AG04450 (cell line): Measurements from ENCODE around the gene RLBP1. TPM values are rescaled to one million over a fixed set of nuclear protein-coding genes. Genes with fewer than 3 reads are reported as not detected.

Source experiments
- CTCF ChIA-PET: fragments of 300-600, 350-600 bp; formaldehyde crosslinking; extraction: SDS; loops from one replicate; lab custom pipeline; 2022; ENCODE audit warnings: antibody characterized with exemption, inconsistent platforms; lab: Charles Lee
- POLR2A ChIA-PET: fragments of 350-600 bp; formaldehyde crosslinking; extraction: SDS; loops from one replicate; lab custom pipeline; 2021; ENCODE audit warnings: antibody characterized with exemption, inconsistent platforms; lab: Yijun Ruan, JAX
- DNase-seq: peaks from one replicate; pipeline ENCODE4 v3.0.0-alpha.2; 2011; ENCODE audit warnings: low read depth, low spot score
- H3K27ac ChIP-seq: one replicate; pipeline ENCODE4 v1.5.1; 2012; ENCODE audit warnings: low read depth, low read length, control low read depth
- H3K27me3 ChIP-seq: one replicate; pipeline ENCODE4 v1.6.0; 2012; ENCODE audit warnings: low read length; ENCODE audit not compliant: control insufficient read depth, insufficient read depth
- H3K4me3 ChIP-seq: 2 replicates; pipeline ENCODE4 v1.5.1; 2011; ENCODE audit warnings: mild to moderate bottlenecking, low read depth, low read length, control low read depth
- H3K9me3 ChIP-seq: 2 replicates; pipeline ENCODE4 v1.5.1; 2012; ENCODE audit warnings: low read length; ENCODE audit not compliant: control insufficient read depth, insufficient read depth
- CTCF ChIP-seq: IDR thresholded peaks from 2 replicates; pipeline ENCODE4 v1.5.1; 2011; ENCODE audit warnings: low read depth, low read length, control low read depth, inconsistent platforms
- polyA plus RNA-seq: library from polyadenylated mRNA; depleted of rRNA; stranded (reverse); fragments of >200 nt; gene quantifications from 2 replicates; pipeline ENCODE4 v1.2.3, GENCODE V29; 2011

The RLBP1 gene
- polyA plus RNA-seq, 1 experiment: not detected

GRCh38 chr15:89196994-89197393, 24.4 kb downstream of the RLBP1 start:
- CTCF ChIA-PET: interaction anchor here (1.1 to 5.9 kb wide), 2 partner anchors 10 to 20 kb away, joined by 3 to 65 read pairs; no protein-coding TSS in a partner anchor
- Histone ChIP-seq H3K9me3 (no peaks in the 10 kb centered on the region), H3K27ac (no peak overlapping the region), H3K27me3 (no peaks in the 10 kb centered on the region), H3K4me3 (no peak overlapping the region)
- no peak for DNase-seq
- POLR2A ChIA-PET: no interaction called here
- TF ChIP-seq CTCF: no peak

GRCh38 chr15:89196241-89196640, 25.1 kb downstream of the RLBP1 start:
- CTCF ChIA-PET: interaction anchor here (0.7 to 5.9 kb wide), 4 partner anchors 8 to 144 kb away, joined by 3 to 65 read pairs (median 4); no protein-coding TSS in a partner anchor
- no peak for DNase-seq

GRCh38 chr15:89195836-89196235, 25.5 kb downstream of the RLBP1 start:
- TF ChIP-seq CTCF: no peak
- Histone ChIP-seq H3K27me3 (no peaks in the 10 kb centered on the region), H3K9me3 (no peaks in the 10 kb centered on the region), H3K27ac (no peak overlapping the region), H3K4me3 (no peak overlapping the region)
- DNase-seq: no peak
- CTCF ChIA-PET: interaction anchor here (0.5 to 5.9 kb wide), 4 partner anchors 8 to 296 kb away, joined by 3 to 65 read pairs (median 4); no protein-coding TSS in a partner anchor
- POLR2A ChIA-PET: no interaction called here

More at GRCh38 chr15:89196241-89196640, 25.1 kb downstream of the RLBP1 start:
- Histone ChIP-seq H3K4me3 (no peak overlapping the region), H3K9me3 (no peaks in the 10 kb centered on the region), H3K27me3 (no peaks in the 10 kb centered on the region), H3K27ac (no peak overlapping the region)
- no peak for TF ChIP-seq CTCF
- POLR2A ChIA-PET: no interaction called here

- H3K27me3 ChIP-seq: no peaks in the 10 kb centered on the region
- TF ChIP-seq CTCF: no peak
- no peak overlapping the region for H3K4me3 ChIP-seq
- CTCF ChIA-PET: interaction anchor here (1.0 to 5.9 kb wide), 5 partner anchors 11 to 137 kb away, joined by 3 to 65 read pairs (median 7); no protein-coding TSS in a partner anchor
- no peaks in the 10 kb centered on the region for H3K9me3 ChIP-seq
- no peak for DNase-seq
- H3K27ac ChIP-seq: no peak overlapping the region
- POLR2A ChIA-PET: no interaction called here
Measured at GRCh38 chr15:89194608-89195007, 26.8 kb downstream of the RLBP1 start.

- TF ChIP-seq CTCF: no peak
- DNase-seq: no peak
- CTCF ChIA-PET: interaction anchor here (1.2 to 1.4 kb wide), 2 partner anchors 14 kb away, joined by 3 to 9 read pairs; no protein-coding TSS in a partner anchor
- no peaks in the 10 kb centered on the region for H3K27me3 ChIP-seq
- H3K4me3 ChIP-seq: no peak overlapping the region
- no peaks in the 10 kb centered on the region for H3K9me3 ChIP-seq
- POLR2A ChIA-PET: no interaction called here
- H3K27ac ChIP-seq: no peak overlapping the region
Measured at GRCh38 chr15:89192766-89193165, 28.6 kb downstream of the RLBP1 start.
